Pulmonary artery endothelial cell (primary cell): ENCODE results near the gene WIPI1. TPM values are rescaled to one million over a fixed set of nuclear protein-coding genes. Genes with fewer than 3 reads are reported as not detected.
"Not testable (repeated sequence)": the region's sequence is repeated elsewhere in the genome, so short reads cannot be mapped to it uniquely, and the experiment has no call there.

ENCODE experiments used
- DNase-seq: peaks from one replicate; pipeline ENCODE4 v3.0.0-alpha.2; 2011; ENCODE audit warnings: low read depth, low spot score
- total RNA-seq: library from RNA; depleted of rRNA; stranded (reverse); fragments of >200 nt; gene quantifications from 2 replicates; pipeline ENCODE4 v1.2.3, GENCODE V29; 2014

Gene WIPI1
- total RNA-seq, 1 donor from 2014 or later = 51.8 TPM

DNA sequence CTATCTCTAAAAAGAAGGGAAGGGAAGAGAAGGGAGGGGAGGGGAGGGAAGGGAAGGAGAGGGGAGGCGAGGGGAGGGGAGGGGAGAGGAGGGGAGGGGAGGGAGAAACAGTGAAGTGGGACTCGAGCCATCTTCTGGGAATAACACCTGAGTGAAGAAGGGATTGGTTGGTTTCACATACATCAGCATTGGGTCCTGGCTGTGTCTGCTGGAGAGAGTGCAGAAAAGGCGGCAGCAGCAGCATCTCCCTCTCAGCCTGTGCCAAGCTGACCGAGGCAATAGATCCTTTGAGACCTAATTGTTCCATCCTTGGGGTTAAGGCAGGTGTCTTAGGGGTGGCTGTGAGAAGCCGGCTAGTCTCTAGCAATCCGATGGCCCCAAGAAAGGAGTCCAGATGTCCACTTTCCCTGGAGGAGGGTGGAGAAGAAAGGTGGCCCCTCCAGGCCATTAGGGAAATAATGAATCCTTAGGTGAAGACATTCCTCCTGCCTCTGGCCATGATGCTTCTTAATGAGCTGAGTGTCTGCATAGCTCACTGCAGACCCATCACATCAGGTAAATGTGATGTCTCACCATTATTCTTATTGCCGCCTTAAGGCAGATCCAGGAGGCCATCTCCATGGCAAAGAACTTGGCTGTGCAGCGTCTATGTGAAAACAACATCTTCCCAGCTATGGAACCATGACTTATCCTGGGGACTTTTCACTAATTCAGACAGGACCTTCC lies 71.6 kb downstream of the WIPI1 start:
- DNase-seq = no peak

- DNase-seq = no peak
Measured at GRCh38 chr17:68384941-68385340, 72.4 kb downstream of the WIPI1 start.

DNA sequence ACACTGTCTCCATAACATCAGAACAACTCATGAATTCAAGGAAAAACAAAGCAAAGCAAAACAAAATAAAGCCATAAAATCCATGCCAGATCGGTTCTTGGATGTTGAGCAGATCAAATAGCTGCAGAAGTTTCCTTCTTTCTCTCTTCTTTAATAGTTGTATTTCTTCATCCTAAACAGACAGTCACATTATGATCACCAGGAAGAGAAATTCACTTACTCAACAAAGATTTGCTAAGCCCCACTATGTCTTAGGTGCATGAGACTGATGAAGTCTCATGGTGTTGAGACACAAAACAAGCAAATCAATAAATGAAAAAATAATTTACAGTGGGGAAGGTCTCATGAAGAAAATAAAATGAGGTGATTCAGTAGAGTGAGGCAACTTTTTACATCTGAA lies 72.8 kb downstream of the WIPI1 start:
- no peak for DNase-seq

DNA sequence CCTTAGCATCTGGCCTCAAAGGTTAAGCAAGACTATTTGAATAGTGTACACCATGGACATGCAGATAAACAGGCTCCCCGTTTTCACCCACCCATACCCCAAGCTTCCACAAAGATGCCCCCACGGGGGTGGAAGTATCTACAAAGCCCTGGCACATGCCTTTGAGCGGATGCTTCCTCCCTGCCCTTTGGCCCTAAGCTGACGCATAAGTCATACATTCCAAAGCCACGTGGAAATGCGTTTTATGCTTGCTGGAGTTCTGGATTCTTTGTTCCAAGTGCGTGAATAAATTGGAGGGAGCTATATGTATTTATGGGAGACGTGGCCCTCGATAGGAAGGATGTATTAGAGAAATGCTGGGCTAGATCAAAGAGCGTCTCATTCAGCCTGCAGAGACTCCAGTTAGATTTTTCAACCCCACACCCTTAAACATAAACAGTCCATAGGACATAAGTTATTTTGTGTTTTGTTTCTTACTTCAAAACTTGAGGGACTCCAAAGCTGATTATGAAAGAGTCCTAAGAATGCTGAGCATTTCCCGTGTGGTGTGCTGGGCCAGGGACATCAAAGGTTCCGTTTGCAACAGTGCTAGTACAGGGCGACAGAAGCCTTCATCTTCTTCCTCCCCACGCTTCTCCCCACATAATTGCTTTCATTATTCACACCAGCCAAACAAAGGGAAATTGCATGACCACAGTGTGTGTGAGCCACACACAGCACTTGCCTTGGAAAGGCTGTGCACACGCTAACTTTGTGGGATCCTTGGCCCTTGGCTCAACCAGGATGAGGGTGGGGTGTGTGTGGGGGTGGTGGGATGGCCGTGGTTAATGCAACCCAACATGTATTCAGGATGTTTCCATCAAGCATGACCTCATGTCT lies 73.6 kb downstream of the WIPI1 start:
- DNase-seq = peak; percentile 78

DNA sequence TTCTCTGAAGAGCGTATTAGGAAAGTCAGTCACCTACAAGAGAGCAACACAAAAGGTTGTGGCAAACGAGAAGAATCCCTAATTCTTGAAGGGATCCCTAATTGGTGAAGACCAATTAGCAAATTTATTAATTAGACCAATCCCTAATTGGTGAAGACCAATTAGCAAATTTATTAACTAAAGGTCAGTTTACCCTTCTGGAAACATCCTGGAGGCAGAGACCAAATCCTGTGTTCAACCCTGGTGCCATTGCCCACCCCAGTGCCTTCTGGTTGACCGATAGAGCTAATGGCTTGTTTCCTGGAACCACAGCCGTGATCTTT lies 74.2 kb downstream of the WIPI1 start:
- DNase-seq = no peak

- DNase-seq = no peak
Measured at GRCh38 chr17:68382582-68383085, 74.7 kb downstream of the WIPI1 start.

DNA sequence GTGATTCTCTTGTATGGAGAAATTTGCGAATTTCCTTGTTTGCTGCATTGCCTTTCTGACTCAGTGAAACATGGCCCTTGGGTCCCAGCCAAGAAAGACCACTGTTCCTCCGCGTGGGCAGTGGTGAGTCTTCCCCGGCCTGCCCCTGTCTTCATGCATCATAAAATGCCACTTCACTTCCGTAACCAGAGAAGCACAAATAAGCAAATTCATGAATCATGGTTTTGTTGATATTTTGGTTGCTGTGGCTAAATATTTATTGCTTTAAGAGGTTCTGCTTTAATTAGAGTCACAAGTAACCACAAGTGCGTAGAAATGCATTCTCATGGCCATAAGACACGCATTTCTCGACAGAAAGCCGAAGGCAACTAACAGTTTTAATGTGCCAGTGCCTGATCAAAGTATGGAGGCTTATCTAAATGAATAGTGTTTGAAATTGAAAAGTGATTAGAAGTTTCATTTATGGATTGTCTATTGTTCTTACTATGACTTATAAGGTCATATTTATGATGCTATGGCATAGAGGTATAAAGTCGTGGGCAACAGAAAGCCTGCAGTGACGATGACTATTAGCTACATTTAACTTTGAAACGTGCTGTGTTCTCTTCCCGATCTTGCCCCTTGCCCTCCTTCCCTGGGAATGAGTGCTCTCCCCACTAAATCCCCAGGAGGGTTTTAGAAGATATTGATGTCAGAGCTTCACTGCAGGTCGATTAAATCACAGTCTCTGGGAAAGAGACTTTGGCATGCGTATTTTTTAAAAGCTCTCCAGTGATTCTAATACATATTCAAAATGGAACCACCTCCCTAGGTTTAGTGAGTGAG lies 76.0 kb downstream of the WIPI1 start:
- DNase-seq = no peak

DNA sequence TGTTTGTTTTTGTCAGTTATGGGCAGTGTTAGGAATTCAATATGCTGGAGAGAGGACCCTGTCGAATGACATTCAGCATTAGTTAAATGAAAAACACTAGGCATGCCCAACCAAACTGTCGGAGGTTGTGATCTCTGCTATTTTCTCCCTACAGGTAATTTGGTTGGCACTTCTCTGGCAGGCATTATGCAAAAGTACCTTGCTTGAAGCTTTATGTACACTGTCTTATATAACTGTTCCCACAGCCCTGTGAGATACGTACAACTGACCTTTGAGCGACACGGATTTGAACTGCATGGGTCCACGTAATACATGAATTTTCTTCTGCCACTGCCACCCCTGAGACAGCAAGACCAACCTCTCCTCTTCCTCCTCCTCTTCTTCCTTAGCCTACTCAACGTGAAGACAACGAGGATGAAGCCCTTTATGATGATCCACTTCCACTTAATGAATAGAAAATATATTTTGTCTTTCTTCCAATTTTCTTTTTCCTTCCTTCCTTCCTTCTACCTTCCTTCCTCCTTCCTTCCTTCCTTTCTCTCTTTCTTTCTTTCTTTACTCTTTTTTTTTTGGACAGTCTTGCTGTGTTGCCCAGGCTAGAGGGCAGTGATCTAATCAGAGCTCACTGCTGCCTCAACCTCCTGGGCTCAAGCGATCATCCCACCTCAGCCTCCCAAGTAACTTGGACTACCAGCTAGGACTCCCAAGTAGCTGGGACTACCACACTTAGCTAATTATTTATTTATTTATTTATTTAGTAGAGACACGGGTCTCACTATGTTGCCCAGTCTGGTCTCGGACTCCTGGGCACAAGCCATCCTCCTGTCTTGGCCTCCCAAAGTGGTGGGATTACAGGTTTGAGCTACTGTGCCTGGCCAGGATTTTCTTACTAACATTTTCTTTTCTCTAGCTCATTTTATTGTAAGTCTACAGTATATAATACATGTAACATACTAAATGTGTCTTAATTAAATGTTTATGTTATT lies 77.3 kb downstream of the WIPI1 start:
- DNase-seq = no peak

GRCh38 chr17:68379177-68379510 lies 78.2 kb downstream of the WIPI1 start:
- DNase-seq = no peak

GRCh38 chr17:68378268-68379176 lies 78.8 kb downstream of the WIPI1 start:
- peak; percentile 84 for DNase-seq

DNA sequence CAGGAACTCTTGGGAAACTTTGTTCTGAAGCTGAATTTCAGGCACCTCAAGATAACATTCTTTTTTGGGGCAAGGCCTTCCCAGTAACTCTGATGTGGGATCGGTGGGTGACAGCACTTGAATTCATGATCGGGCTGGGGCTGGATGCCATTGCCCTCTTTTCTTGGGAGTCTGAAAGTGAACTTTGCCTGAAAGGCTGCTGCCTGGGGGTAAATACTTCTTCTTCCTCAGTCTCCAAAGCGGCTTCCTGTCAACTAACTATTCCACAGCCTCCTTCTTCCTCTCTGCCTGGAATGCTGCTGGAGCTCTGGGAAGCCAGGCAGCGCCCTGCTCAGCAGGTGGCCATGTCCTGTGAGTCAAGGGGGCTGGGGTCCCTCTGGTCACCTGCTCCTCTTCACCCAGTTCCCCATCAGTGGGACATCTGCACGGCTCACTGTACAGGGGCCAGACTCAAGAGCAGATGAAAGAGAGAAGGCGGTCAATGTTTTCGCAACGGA lies 79.5 kb downstream of the WIPI1 start:
- no peak for DNase-seq

DNA sequence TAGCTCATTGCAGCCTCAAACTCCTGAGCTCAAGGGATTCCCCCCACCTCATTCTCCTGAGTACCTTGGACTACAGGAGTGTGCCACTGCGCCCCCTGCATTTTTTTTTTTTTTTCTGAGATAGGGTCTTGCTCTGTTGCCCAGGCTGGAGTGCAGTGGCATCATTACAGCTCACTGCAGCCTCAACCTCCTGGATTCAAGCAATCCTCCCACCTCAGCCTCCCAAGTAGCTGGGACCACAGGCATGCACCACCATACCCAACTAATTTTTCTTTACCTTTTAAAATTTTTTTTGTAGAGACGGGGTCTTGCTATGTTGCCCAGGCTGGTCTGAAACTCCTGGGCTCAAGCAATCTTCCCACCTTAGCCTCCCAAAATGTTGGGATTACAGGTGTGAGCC lies 81.1 kb downstream of the WIPI1 start:
- DNase-seq = not testable (repeated sequence)

DNA sequence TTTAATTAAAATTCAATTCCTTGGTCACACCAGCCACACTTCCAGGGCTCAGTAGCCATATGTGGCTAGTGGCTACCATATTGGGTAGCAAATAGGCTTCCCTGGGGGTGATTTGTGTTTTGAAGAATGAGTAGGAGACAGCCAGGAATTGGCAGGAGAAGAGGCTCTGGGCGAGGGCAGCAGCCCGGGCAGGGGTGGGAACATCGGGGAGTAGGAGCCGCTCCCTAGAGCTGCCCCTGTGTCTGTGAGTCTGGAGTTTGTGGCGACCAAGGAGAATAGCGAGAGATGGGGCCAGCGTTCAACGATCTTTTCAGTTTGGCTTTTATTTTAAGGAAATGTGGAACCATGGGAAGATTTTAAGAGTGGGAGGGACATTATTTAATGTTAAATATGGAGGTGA lies 81.7 kb downstream of the WIPI1 start:
- DNase-seq = no peak

Other genes starting within 250 kb of the WIPI1 start
- gene AMZ2, start 209.5 kb downstream of the WIPI1 start, total RNA-seq = 51.5 and 52.4 TPM in 2 replicates
- gene SLC16A6, start 166.4 kb downstream of the WIPI1 start, total RNA-seq = 0.14 and 0.73 TPM in 2 replicates
- gene ARSG, start 166.0 kb downstream of the WIPI1 start, total RNA-seq = 2.3 and 3.0 TPM in 2 replicates
- gene PRKAR1A, start 54.9 kb upstream of the WIPI1 start, total RNA-seq = 225 and 315 TPM in 2 replicates
- gene FAM20A, start 143.9 kb upstream of the WIPI1 start, total RNA-seq = not detected in 2 replicates